Panc1 (cell line): ENCODE data around the gene CNDP1. TPM values are rescaled to one million over a fixed set of nuclear protein-coding genes. Genes with fewer than 3 reads are reported as not detected.

ENCODE experiments used
- ATAC-seq: fragments of 200-7000 bp; cut with Tn5 transposase; 2 replicates; pipeline ENCODE4 v1.9.1; 2020; ENCODE audit warnings: mild to moderate bottlenecking, moderate library complexity
- BruUV-seq: library from RNA; stranded (reverse); fragments of 400-500 nt; replicated peaks from 2 replicates; lab custom pipeline; 2021; lab: Mats Ljungman, UMichigan
- CTCF ChIA-PET: fragments of 300-600 bp; sonication (Branson Sonifier 250); formaldehyde crosslinking; loops from one replicate; lab custom pipeline; 2022; ENCODE audit warnings: antibody characterized with exemption; lab: Charles Lee
- POLR2A ChIA-PET: fragments of 300-600 bp; sonication (Branson Sonifier 250); formaldehyde crosslinking; loops from one replicate; lab custom pipeline; 2022; ENCODE audit warnings: antibody characterized with exemption; lab: Charles Lee
- DNase-seq: peaks from one replicate; pipeline ENCODE4 v3.0.0-alpha.2; 2010; ENCODE audit warnings: low read depth, low spot score
- H3K27ac ChIP-seq: 2 replicates; pipeline ENCODE4 v1.5.1; 2011; ENCODE audit warnings: mild to moderate bottlenecking, low read length, inconsistent platforms
- H3K27me3 ChIP-seq: fragments of 200-500 bp; sonication (Bioruptor generic); 2 replicates; pipeline ENCODE4 v1.6.0; 2014; ENCODE audit warnings: low read length, inconsistent platforms; ENCODE audit not compliant: control insufficient read depth, insufficient read depth
- H3K36me3 ChIP-seq: fragments of 200-500 bp; sonication (Bioruptor generic); 2 replicates; pipeline ENCODE4 v1.5.1; 2014; ENCODE audit warnings: inconsistent platforms, mild to moderate bottlenecking, low read length, moderate library complexity; ENCODE audit not compliant: control insufficient read depth, insufficient read depth
- H3K4me1 ChIP-seq: 2 replicates; pipeline ENCODE4 v1.5.1; 2011; ENCODE audit warnings: inconsistent platforms, mild to moderate bottlenecking, low read length, moderate library complexity; ENCODE audit not compliant: control insufficient read depth, insufficient read depth
- H3K4me3 ChIP-seq, 2 experiments: 2 replicates each; pipeline ENCODE4 v1.5.1; 2011 to 2012; ENCODE audit warnings: low read depth in 2 of 2, low read length in 2 of 2, mild to moderate bottlenecking in 2 of 2, inconsistent platforms in 1 of 2, moderate library complexity in 1 of 2
- H3K9me3 ChIP-seq: fragments of 200-500 bp; sonication (Bioruptor generic); 2 replicates; pipeline ENCODE4 v1.5.1; 2014; ENCODE audit warnings: low read depth, mild to moderate bottlenecking, inconsistent platforms, low read length, moderate library complexity; ENCODE audit not compliant: control insufficient read depth, insufficient read depth
- POLR2AphosphoS5 ChIP-seq: IDR thresholded peaks from 2 replicates; pipeline ENCODE4 v1.6.1; 2012; ENCODE audit warnings: mild to moderate bottlenecking, low read depth, low read length, moderate library complexity
- SIN3A ChIP-seq: IDR thresholded peaks from 2 replicates; pipeline ENCODE4 v1.6.1; 2012; ENCODE audit warnings: low read depth, mild to moderate bottlenecking, low read length, moderate library complexity, borderline replicate concordance; ENCODE audit not compliant: insufficient read depth
- TCF7L2 ChIP-seq: IDR thresholded peaks from 2 replicates; pipeline ENCODE4 v1.6.1; 2011; ENCODE audit warnings: mild to moderate bottlenecking, low read depth, low read length, inconsistent platforms
- in situ Hi-C: cut with HindIII; loops from 2 replicates; pipeline ENCODE4 v1.10.0; 2016; ENCODE audit warnings: low sequenced_read_pairs, low pct_unique_long_range_greater_than_20kb
- intact Hi-C: fragments of 100-400 bp; cut with micrococcal nuclease; formaldehyde crosslinking; loops from one replicate; pipeline ENCODE4 v1.10.0; 2022; ENCODE audit not compliant: unreplicated experiment
- total RNA-seq: library from RNA; stranded (reverse); gene quantifications from one replicate; pipeline ENCODE4 v1.2.1, GENCODE V29; 2021; ENCODE audit not compliant: unreplicated experiment
- TF ChIP-seq, protein P1 (sequence below), 2 experiments: IDR thresholded peaks; 2 replicates each; pipeline ENCODE4 v1.6.1; 2011 to 2012; ENCODE audit warnings: low read depth in 2 of 2, control low read depth in 1 of 2, low read length in 1 of 2, mild to moderate bottlenecking in 1 of 2, moderate library complexity in 1 of 2; ENCODE audit not compliant: insufficient read depth in 1 of 2
- TF ChIP-seq, protein P2 (sequence below): fragments of 450-650 bp; IDR thresholded peaks from 2 replicates; pipeline ENCODE4 v1.5.1; 2017; ENCODE audit warnings: mild to moderate bottlenecking

The CNDP1 gene
- total RNA-seq, 1 experiment from 2014 or later, result not detected

DNA sequence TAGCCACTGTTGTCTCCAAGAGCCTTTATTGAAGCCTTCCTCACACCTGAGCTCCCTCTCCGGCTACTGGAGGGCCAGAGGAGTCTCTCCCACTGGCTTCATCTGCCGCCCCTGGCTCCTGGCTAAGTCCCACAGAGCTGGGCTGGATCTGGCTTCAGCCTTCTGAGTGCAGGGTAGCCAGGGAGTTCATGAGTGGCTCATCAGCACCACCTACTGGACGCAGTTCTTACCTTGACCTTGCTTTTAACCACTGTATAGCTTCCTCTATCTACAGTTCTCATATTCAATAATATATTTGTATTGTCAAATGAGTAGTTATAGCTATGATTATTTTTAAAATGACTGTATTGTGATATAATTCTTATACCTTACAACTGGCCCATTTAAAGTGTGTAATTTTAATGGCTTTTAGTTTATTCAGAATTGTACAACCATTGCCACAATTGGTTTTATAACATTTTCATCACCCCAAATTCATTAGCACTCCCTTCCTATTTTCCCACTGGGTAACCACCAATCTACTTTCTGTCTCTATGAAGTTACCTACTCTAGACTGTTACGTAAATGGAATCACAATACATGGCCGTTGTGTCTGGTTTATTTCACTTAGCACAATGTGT is 17.7 kb downstream of the CNDP1 start:
- H3K9me3 ChIP-seq, result no peaks in the 10 kb centered on the region
- CTCF ChIA-PET, result interaction anchor here (0.6 to 1.4 kb wide), 18 partner anchors 10 to 1790 kb away, joined by 3 to 27 read pairs (median 5); partner anchors contain the start of gene CNDP2
- POLR2A ChIA-PET, result interaction anchor here (0.6 kb wide), 1 partner anchor 1250 kb away, joined by 7 read pairs; no protein-coding TSS in a partner anchor
- no peak overlapping the region for H3K27ac ChIP-seq
- DNase-seq (peak; percentile 80), ATAC-seq (peak; percentile 100)
- BruUV-seq, result no TSS peak
- no peak overlapping the region for H3K4me3 ChIP-seq
- H3K36me3 ChIP-seq, result no peaks in the 10 kb centered on the region
- TF ChIP-seq TCF7L2, result no peak
- TF ChIP-seq, protein P1, sequence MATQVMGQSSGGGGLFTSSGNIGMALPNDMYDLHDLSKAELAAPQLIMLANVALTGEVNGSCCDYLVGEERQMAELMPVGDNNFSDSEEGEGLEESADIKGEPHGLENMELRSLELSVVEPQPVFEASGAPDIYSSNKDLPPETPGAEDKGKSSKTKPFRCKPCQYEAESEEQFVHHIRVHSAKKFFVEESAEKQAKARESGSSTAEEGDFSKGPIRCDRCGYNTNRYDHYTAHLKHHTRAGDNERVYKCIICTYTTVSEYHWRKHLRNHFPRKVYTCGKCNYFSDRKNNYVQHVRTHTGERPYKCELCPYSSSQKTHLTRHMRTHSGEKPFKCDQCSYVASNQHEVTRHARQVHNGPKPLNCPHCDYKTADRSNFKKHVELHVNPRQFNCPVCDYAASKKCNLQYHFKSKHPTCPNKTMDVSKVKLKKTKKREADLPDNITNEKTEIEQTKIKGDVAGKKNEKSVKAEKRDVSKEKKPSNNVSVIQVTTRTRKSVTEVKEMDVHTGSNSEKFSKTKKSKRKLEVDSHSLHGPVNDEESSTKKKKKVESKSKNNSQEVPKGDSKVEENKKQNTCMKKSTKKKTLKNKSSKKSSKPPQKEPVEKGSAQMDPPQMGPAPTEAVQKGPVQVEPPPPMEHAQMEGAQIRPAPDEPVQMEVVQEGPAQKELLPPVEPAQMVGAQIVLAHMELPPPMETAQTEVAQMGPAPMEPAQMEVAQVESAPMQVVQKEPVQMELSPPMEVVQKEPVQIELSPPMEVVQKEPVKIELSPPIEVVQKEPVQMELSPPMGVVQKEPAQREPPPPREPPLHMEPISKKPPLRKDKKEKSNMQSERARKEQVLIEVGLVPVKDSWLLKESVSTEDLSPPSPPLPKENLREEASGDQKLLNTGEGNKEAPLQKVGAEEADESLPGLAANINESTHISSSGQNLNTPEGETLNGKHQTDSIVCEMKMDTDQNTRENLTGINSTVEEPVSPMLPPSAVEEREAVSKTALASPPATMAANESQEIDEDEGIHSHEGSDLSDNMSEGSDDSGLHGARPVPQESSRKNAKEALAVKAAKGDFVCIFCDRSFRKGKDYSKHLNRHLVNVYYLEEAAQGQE (IDR thresholded peaks at IDR 0.05; ENCODE audit: insufficient read depth in 1 of 2, low read depth in 2 of 2, low read length in 1 of 2), result no peak
- TF ChIP-seq POLR2AphosphoS5, result no peak
- TF ChIP-seq, protein P2, sequence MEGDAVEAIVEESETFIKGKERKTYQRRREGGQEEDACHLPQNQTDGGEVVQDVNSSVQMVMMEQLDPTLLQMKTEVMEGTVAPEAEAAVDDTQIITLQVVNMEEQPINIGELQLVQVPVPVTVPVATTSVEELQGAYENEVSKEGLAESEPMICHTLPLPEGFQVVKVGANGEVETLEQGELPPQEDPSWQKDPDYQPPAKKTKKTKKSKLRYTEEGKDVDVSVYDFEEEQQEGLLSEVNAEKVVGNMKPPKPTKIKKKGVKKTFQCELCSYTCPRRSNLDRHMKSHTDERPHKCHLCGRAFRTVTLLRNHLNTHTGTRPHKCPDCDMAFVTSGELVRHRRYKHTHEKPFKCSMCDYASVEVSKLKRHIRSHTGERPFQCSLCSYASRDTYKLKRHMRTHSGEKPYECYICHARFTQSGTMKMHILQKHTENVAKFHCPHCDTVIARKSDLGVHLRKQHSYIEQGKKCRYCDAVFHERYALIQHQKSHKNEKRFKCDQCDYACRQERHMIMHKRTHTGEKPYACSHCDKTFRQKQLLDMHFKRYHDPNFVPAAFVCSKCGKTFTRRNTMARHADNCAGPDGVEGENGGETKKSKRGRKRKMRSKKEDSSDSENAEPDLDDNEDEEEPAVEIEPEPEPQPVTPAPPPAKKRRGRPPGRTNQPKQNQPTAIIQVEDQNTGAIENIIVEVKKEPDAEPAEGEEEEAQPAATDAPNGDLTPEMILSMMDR, result no peak
- no peak for TF ChIP-seq SIN3A
- 0 out of 2 replicates have a peak, but pooled peaks cover 4% of the 10 kb centered on the region for H3K27me3 ChIP-seq
- in situ Hi-C loops, result no loop called here
- H3K4me1 ChIP-seq, result no peaks in the 10 kb centered on the region
- intact Hi-C loops, result loop anchor here (1.0 to 5.0 kb wide), 3 partner anchors 55 to 356 kb away; partner anchors contain the start of gene CNDP2

DNA sequence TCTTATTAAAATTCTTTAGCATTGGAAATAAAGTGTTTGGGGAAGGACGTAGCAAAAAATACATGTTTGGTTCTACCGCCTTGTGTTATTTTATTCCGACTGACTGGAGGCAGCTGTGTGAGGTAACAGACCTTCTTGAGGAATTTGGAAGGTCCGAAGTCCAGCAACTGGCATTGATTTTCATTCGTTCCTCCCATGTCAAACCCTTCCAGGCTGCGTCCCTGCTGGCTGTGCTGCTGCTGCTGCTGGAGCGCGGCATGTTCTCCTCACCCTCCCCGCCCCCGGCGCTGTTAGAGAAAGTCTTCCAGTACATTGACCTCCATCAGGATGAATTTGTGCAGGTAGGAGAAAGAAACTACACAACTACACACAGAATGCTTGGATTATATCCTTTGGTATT is 21.8 kb downstream of the CNDP1 start:
- no peak overlapping the region for H3K4me3 ChIP-seq
- POLR2A ChIA-PET, result no interaction called here
- no peaks in the 10 kb centered on the region for H3K9me3 ChIP-seq
- ATAC-seq (no peak), DNase-seq (no peak)
- CTCF ChIA-PET, result no interaction called here
- in situ Hi-C loops, result no loop called here
- BruUV-seq, result no TSS peak
- H3K27ac ChIP-seq, result no peak overlapping the region
- H3K36me3 ChIP-seq, result no peaks in the 10 kb centered on the region
- TF ChIP-seq TCF7L2 (no peak), POLR2AphosphoS5 (no peak), SIN3A (no peak)
- TF ChIP-seq, protein P2, result no peak
- TF ChIP-seq, protein P1 (IDR thresholded peaks at IDR 0.05; ENCODE audit: insufficient read depth in 1 of 2, low read depth in 2 of 2, low read length in 1 of 2), result no peak
- H3K27me3 ChIP-seq, result peaks cover 10% of the 10 kb centered on the region; the same call in 1 of the 2 replicates
- no peaks in the 10 kb centered on the region for H3K4me1 ChIP-seq
- intact Hi-C loops, result no loop called here
